Uterus (tissue), 2 donors: ENCODE measurements around the gene GHSR.

Experiments
- CTCF ChIP-seq, 4 experiments: fragments of 200-600 bp in 2 of 4; fragments of 450-650 bp in 2 of 4; sonication (generic) in 2 of 4; IDR thresholded peaks; one replicate each; pipeline ENCODE4 v1.5.1; 2016 to 2019; ENCODE audit warnings: antibody characterized with exemption in 4 of 4, mild to moderate bottlenecking in 2 of 4, moderate library complexity in 1 of 4
- POLR2A ChIP-seq, 2 donors: fragments of 450-650 bp; IDR thresholded peaks; one replicate each; pipeline ENCODE4 v1.6.1; 2016; ENCODE audit warnings: antibody characterized with exemption in 2 of 2, mild to moderate bottlenecking in 1 of 2, moderate library complexity in 1 of 2

- TF ChIP-seq POLR2A (IDR thresholded peaks at IDR 0.05) (no peak), CTCF (IDR thresholded peaks at IDR 0.05) (no peak)
These were observed 607 bp upstream of the GHSR start for GRCh38 chr3:172448661-172449465.
